GM12891 (cell line): ENCODE measurements around the gene CCDC83.
A peak's percentile ranks its signal among the peaks of the same experiment; 100 is the strongest.
"Not testable (repeated sequence)": the region's sequence is repeated elsewhere in the genome, so short reads cannot be mapped to it uniquely, and the experiment has no call there.

Source experiments
- DNase-seq: peaks from one replicate; pipeline ENCODE4 v3.0.0; 2011; ENCODE audit warnings: low spot score; ENCODE audit not compliant: insufficient read length
- FAIRE-seq: peaks from 2 replicates; lab custom pipeline; 2011; peaks lifted over from hg19 to GRCh38; lab: Jason Lieb, UNC
- PAX5 ChIP-seq: IDR thresholded peaks from 2 replicates; pipeline ENCODE4 v1.6.1; 2011; ENCODE audit warnings: low read length, moderate library complexity, mild to moderate bottlenecking; ENCODE audit not compliant: insufficient read depth, severe bottlenecking
- POLR2A ChIP-seq: IDR thresholded peaks from 2 replicates; pipeline ENCODE4 v1.6.1; 2011; ENCODE audit warnings: low read depth, low read length, control low read depth
- POLR2AphosphoS5 ChIP-seq: IDR thresholded peaks from 2 replicates; pipeline ENCODE4 v1.6.1; 2011; ENCODE audit warnings: low read depth, low read length, control low read depth
- POU2F2 ChIP-seq: IDR thresholded peaks from 2 replicates; pipeline ENCODE4 v1.6.1; 2011; ENCODE audit warnings: low read depth, mild to moderate bottlenecking, control low read depth, low read length, moderate library complexity
- SPI1 ChIP-seq: IDR thresholded peaks from 2 replicates; pipeline ENCODE4 v1.6.1; 2011; ENCODE audit warnings: low read depth, low read length, control low read depth
- TAF1 ChIP-seq: IDR thresholded peaks from 2 replicates; pipeline ENCODE4 v1.6.1; 2011; ENCODE audit warnings: low read depth, low read length, control low read depth

Gene CCDC83

DNA sequence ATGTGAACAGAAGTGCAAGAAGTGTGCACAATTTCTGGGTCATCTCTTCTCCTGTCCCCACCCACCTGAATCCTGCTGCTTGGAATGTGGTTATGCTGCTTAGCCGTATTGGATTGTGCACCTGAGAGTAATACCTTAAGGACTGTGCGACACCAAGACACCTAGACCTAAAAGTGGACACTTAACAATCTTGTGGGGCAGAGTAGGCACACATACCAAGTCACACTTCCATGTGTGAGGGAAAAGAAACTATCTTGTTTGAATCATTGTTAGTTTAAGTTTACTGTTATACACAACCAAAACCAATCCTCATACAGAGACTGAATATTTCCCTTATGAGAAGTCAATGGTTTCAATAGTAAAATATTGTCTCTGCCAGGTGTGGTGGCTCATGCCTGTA is 93.7 kb downstream of the CCDC83 start:
- no peak for DNase-seq

DNA sequence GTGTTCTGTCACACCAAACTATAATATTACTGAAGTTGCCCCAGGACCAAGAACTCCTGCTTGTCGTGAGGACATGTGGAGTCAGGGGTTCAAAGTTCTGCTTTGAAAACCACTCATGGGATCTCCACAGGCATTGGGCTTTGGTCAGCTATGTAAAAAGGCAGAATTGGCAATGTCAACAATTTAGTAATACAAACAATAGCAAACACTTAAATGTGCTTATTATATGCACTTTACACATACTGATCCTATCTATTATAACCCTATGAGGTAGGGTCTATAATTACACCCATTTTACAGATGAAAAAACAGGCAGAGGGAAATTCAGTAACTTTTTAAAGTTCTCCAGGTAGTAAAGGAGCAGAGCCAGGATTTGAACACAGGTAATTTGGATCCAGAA is 94.6 kb downstream of the CCDC83 start:
- DNase-seq (no peak), FAIRE-seq (no peak)
- TF ChIP-seq POLR2AphosphoS5 = no peak
- no peak for TF ChIP-seq PAX5
- TF ChIP-seq POU2F2 = no peak
- no peak for TF ChIP-seq TAF1
- no peak for TF ChIP-seq SPI1
- TF ChIP-seq POLR2A = no peak

More for the DNA sequence above, 93.7 kb downstream of the CCDC83 start:
- TF ChIP-seq TAF1 (no peak), POLR2AphosphoS5 (0 out of 2 replicates have a peak, but pooled peaks have one; percentile 20), POU2F2 (no peak), SPI1 (no peak)
- no peak for FAIRE-seq

DNA sequence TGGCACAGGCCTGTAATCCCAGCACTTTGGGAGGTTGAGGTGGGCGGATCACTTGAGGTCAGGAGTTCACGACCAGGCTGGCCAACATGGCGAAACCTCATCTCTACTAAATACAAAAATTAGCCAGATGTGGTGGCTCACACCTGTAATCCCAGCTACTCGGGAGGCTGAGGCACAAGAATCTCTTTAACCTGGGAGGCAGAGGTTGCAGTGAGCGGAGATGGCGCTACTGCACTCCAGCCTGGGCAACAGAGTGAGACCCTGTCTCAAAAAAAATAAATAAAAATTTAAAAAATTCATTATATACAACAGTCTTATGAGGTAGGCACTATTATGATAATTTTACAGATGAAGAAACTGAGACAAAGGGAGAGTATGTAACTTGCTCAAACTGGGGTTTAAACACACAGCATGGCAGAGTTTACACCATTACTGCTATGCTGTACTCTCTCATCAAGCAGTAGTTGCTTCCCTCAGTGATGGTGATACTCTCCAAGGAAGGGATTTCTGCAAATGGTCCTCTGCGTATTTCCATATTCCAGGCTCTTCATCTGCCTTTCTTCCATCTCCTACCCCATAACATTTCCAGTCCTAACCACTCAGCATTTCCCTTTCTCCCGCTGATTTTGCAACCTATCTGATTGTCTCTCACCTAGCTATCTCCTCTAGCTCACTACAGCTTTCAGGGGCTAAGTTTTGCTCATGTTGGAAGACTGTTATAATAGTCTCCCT is 95.3 kb downstream of the CCDC83 start:
- DNase-seq = no peak
- no peak for FAIRE-seq
- TF ChIP-seq POLR2AphosphoS5 (0 out of 2 replicates have a peak, but pooled peaks have one; percentile 35), SPI1 (no peak), POLR2A (peak; percentile 52; the same call in 1 of the 2 replicates), PAX5 (no peak), TAF1 (no peak)

DNA sequence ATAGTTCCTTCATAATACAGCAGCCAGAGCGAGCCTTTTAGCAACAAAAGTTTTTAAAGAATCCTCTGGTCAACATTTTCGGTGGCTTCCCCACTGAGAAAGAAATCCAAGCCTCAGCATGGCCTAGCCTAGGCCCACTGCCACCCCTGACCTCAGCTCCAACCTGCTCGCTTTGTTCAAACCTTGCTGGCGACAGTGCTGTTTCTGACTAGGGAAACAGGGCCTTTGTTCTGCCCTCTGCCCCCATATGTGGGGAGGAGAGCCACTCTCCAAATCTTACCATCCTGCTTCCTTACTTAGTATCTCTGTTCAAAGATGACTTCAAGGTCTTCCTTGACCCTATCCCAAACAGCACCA is 95.8 kb downstream of the CCDC83 start:
- FAIRE-seq (no peak), DNase-seq (no peak)
- TF ChIP-seq POLR2AphosphoS5 (no peak; the same call in 1 of the 2 replicates), PAX5 (no peak), SPI1 (no peak), POLR2A (no peak), TAF1 (no peak), POU2F2 (no peak)

DNA sequence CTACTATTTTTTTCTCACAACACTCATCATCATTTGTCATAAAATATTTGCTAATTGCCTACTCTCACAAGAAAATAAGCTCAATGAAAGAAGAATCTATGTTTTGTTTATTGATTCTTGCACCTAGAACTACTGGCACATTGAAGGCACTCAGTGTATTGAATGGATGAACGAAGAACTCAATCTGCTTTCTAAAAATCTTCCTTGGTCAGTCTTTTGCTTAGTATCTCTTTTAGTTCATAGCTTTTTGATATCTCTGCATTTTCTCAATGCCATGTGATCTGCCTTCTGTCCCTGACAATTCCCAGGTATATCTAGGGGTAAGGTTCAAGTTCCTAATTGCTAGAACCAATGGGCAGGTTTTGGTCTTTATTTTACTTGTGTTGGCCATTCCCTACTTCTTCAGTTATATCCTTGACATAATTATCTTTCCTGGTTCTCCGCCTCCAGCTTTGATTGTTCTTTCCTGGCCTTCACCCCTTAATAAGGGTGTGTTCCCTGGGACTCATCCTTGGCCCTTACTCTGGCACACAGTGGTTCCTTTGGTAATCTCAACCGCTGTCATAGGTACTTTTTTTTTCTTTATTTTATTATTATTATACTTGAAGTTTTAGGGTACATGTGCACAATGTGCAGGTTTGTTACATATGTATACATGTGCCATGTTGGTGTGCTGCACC is 96.4 kb downstream of the CCDC83 start:
- no peak for DNase-seq
- FAIRE-seq = no peak
- TF ChIP-seq POLR2AphosphoS5 (no peak; the same call in 1 of the 2 replicates), POU2F2 (no peak)

DNA sequence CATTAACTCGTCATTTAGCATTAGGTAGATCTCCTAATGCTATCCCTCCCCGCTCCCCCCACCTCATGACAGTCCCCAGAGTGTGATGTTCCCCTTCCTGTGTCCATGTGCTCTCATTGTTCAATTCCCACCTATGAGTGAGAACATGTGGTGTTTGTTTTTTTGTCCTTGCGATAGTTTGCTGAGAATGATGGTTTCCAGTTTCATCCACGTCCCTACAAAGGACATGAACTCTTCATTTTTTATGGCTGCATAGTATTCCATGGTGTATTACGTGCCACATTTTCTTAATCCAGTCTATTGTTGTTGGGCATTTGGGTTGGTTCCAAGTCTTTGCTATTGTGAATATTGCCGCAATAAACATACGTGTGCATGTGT is 96.9 kb downstream of the CCDC83 start:
- not testable (repeated sequence) for FAIRE-seq, DNase-seq

DNA sequence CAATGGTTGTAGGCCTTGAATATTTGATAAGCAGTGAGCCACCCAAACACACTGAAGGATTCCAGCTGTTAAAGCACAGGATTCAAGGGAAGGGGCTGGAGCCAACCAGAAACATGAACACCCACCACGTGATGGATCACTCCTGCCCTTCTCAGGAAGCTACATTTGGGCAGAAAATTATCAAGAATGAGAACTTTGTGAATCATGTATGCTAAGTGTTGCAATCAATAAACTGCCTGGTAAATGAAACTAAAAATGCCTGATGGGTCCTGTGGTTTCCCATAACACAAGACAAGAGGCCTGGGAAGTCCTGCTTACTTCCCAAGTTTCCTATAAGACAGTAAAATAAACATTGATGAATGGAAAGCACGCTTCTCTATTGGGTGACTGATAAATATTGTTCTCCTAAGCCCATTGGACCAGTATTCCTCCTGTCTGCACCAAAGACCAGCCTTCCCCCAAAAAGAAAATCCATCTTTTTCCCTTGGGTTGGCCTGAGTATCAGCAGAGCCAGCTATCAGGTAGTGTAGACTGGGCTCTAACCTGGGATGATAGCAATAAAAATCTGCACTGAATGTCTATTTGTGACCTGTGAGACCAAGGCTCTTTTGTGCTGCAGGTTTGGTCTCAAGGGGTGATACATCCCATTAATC is 98.4 kb downstream of the CCDC83 start:
- no peak for FAIRE-seq
- no peak for DNase-seq
- no peak for TF ChIP-seq SPI1
- no peak for TF ChIP-seq TAF1
- no peak for TF ChIP-seq PAX5
- TF ChIP-seq POLR2AphosphoS5 = no peak
- no peak for TF ChIP-seq POLR2A
- no peak for TF ChIP-seq POU2F2

DNA sequence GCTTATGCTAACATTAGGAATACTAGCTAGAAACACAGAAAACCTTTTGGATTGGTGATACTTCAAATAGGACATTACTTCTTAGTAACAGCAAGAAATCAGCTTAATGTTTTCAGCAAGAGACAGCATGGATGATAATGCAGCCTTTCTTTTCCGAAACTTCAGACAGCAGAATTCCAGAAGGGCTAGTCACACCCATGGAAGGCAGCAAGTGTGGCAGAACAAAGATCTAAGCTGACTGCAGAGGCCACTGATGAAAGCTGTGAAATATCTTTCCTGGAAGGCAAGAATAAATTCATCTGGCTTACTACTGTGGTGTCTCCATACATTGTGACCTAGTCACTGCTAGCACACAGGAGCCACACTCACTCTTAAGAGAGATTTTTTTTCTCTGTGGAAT is 100.3 kb downstream of the CCDC83 start:
- FAIRE-seq = no peak

DNA sequence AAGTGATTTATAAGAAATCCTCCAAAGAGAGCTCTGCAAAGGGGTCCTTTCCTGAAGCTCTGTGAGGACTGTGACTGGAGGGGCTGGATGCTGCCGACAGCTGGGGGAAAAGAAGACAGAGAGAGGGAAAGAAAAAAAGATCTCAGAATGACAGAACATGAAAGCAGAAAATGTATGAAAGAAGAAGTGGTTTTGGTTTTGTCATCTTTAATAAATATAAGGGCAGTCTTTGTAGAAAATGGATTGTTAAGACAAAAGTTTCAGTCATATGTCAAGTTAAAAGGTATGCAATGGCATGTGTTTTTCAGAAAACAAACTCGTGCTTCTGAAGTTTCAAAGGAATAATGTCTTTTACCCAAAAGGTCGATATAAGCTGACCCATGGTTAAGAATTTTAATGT is 105.5 kb downstream of the CCDC83 start:
- FAIRE-seq = no peak
- DNase-seq = no peak
- TF ChIP-seq SPI1 (peak; percentile 40), TAF1 (no peak)

More for the DNA sequence above, 100.3 kb downstream of the CCDC83 start:
- no peak for TF ChIP-seq POLR2A
- TF ChIP-seq POLR2AphosphoS5 = no peak
- no peak for TF ChIP-seq POU2F2
- TF ChIP-seq SPI1 = no peak
- TF ChIP-seq PAX5 = no peak
- TF ChIP-seq TAF1 = no peak
- DNase-seq = no peak

DNA sequence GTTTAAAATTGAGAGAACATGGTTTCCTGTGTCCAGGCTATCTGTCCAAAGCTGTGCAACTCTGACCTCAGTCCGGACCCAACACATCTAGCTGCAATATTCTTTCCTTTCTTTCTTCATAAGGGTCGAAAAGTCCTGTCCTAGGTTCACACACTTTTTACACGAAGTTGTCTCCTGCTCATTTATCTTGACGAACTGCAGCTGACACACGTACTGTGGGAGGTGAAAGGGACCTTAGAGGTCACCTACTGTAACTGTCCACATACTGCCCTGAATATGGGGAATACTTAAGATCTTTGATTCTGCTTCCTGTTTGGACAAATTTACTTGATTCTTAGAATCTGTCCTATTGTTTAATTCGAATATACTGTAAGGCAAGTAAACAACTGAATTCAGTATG is 105.9 kb downstream of the CCDC83 start:
- TF ChIP-seq TAF1 (no peak), POU2F2 (no peak), POLR2A (no peak), SPI1 (no peak), PAX5 (no peak), POLR2AphosphoS5 (no peak)
- no peak for FAIRE-seq

More for the DNA sequence above, 105.9 kb downstream of the CCDC83 start:
- no peak for DNase-seq
